Measurements from ENCODE around the gene ROBO4. TPM values are rescaled to one million over a fixed set of nuclear protein-coding genes. Genes with fewer than 3 reads are reported as not detected.

The ROBO4 gene
- total and polyA plus RNA-seq, 11 donors: 16.3 to 63.5 (median 21.8) TPM

DNA sequence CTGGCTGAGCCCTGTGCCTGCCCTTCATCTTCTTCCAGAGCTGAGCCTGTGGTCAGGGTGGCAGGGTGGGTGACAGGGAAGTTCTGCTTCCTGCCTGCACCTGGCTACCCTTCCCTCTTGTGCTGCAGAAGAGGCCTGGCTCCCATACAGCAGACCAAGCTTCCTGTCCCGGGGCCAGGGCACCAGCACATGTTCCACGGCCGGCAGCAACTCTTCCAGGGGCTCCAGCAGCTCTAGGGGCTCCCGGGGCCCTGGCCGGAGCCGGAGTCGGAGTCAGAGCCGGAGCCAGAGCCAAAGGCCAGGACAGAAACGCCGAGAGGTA is 17.4 kb downstream of the ROBO4 start:
- Histone ChIP-seq H3K36me3 (peaks cover 0 to 9% (median 0%) of the 10 kb centered on the region in 9 donors), H3K4me3 (no peak overlapping the region), H3K9me3 (no peaks in the 10 kb centered on the region), H3K27ac (peak overlapping the region in 2 of 12 donors; percentile 29 to 34), H3K4me1 (peaks cover 0 to 55% (median 34%) of the 10 kb centered on the region in 12 donors), H3K27me3 (peaks cover 0 to 19% (median 0%) of the 10 kb centered on the region in 9 donors)
- DNase-seq (peak in 2 of 5 donors; percentile 18 to 20), ATAC-seq (no peak)
- intact Hi-C loops (cut with DNase I): loop anchor here in 1 of 10 donors (2.0 kb wide), 1 partner anchor 17 kb away; the partner anchor contains the start of gene ROBO4
- TF ChIP-seq CTCF (IDR thresholded peaks at IDR 0.05) (no peak), POLR2A (IDR thresholded peaks at IDR 0.05) (no peak)
- WGBS, 4 donors: 33 to 65% (median 59%) methylated on average over 10 of the region's 10 CpGs

GRCh38 chr11:124879493-124880289 is 18.0 kb downstream of the ROBO4 start:
- no peak for ATAC-seq
- peak in 2 of 5 donors; percentile 12 to 24 for DNase-seq
- TF ChIP-seq POLR2A (IDR thresholded peaks at IDR 0.05): no peak
- TF ChIP-seq CTCF (IDR thresholded peaks at IDR 0.05): no peak
- no peaks in the 10 kb centered on the region for H3K9me3 ChIP-seq
- WGBS, 4 donors: 74 to 86% (median 77%) methylated on average over 13 to 16 of the region's 16 CpGs
- peaks cover 0 to 55% (median 32%) of the 10 kb centered on the region in 12 donors for H3K4me1 ChIP-seq
- peak overlapping the region in 2 of 12 donors; percentile 29 to 34 for H3K27ac ChIP-seq
- intact Hi-C loops (cut with DNase I): loop anchor here in 6 of 10 donors (2.0 to 10.0 kb wide), 5 partner anchors 17 to 122 kb away; partner anchors contain the start of genes CCDC15 (in 5 of the 6) and ROBO4 (in 1 of the 6)
- H3K27me3 ChIP-seq: peaks cover 0 to 20% (median 0%) of the 10 kb centered on the region in 9 donors
- H3K36me3 ChIP-seq: peaks cover 0 to 3% (median 0%) of the 10 kb centered on the region in 9 donors
- H3K4me3 ChIP-seq: no peak overlapping the region

GRCh38 chr11:124878759-124879492 is 18.7 kb downstream of the ROBO4 start:
- H3K27ac ChIP-seq: no peak overlapping the region
- peaks cover 0 to 51% (median 31%) of the 10 kb centered on the region in 12 donors for H3K4me1 ChIP-seq

More at GRCh38 chr11:124878759-124879492, 18.7 kb downstream of the ROBO4 start:
- 82 to 92% (median 86%) methylated on average over 11 of the region's 11 CpGs for whole genome bisulfite sequencing, 4 donors
- TF ChIP-seq POLR2A (IDR thresholded peaks at IDR 0.05): no peak
- no peak for TF ChIP-seq CTCF (IDR thresholded peaks at IDR 0.05)
- Histone ChIP-seq H3K9me3 (no peaks in the 10 kb centered on the region), H3K27me3 (peaks cover 0 to 28% (median 0%) of the 10 kb centered on the region in 9 donors), H3K4me3 (no peak overlapping the region), H3K36me3 (peaks cover 0 to under 1% (median 0%) of the 10 kb centered on the region in 9 donors)
- no peak for ATAC-seq
- intact Hi-C loops (cut with DNase I): loop anchor here in 6 of 10 donors (5.0 to 10.0 kb wide), 4 partner anchors 46 to 122 kb away; partner anchors contain the start of gene CCDC15 (in 5 of the 6)
- peak in 2 of 5 donors; percentile 5 to 18 for DNase-seq
